GM12872 (cell line): Measurements from ENCODE around the gene CIROP.

ENCODE experiments used
- CTCF ChIP-seq: IDR thresholded peaks from 3 replicates; pipeline ENCODE4 v1.5.1; 2011; ENCODE audit warnings: low read depth, mild to moderate bottlenecking, low read length, moderate library complexity; ENCODE audit not compliant: insufficient read depth

Gene CIROP

GRCh38 chr14:23066368-23066767 lies 38.4 kb downstream of the CIROP start:
- TF ChIP-seq CTCF, result no peak

- TF ChIP-seq CTCF, result no peak
These were observed 41.2 kb downstream of the CIROP start for GRCh38 chr14:23063601-23064000.

- TF ChIP-seq CTCF, result no peak
These were observed 42.8 kb downstream of the CIROP start for GRCh38 chr14:23062002-23062401.

GRCh38 chr14:23060536-23061260 lies 44.1 kb downstream of the CIROP start:
- TF ChIP-seq CTCF, result no peak

- TF ChIP-seq CTCF, result no peak
These were observed 45.9 kb downstream of the CIROP start for GRCh38 chr14:23058654-23059504.

- peak; percentile 96 for TF ChIP-seq CTCF
These were observed 46.8 kb downstream of the CIROP start for GRCh38 chr14:23057757-23058653.
